HEK293 (cell line): ENCODE results near the gene RRP12.

Experiments used
- CTCF ChIA-PET: fragments of 350-600 bp; formaldehyde crosslinking; extraction: SDS; loops from one replicate; lab custom pipeline; 2021; ENCODE audit warnings: antibody characterized with exemption; lab: Yijun Ruan, JAX
- POLR2A ChIA-PET: fragments of 300-600 bp; formaldehyde crosslinking; extraction: SDS; loops from one replicate; lab custom pipeline; 2020; ENCODE audit warnings: antibody characterized with exemption, inconsistent platforms; lab: Yijun Ruan, JAX
- H3K27ac ChIP-seq: fragments of 200-500 bp; sonication (Bioruptor generic); 2 replicates; pipeline ENCODE4 v1.5.1; 2014; ENCODE audit warnings: low read depth, low read length, control low read depth, inconsistent platforms; ENCODE audit errors: extremely low read depth
- H3K36me3 ChIP-seq, 2 experiments: fragments of 200-500 bp in 1 of 2; sonication (Bioruptor generic) in 1 of 2; 1 replicate in 1 of 2; 2 replicates in 1 of 2; pipeline ENCODE4 v1.5.1; 2014 to 2017; ENCODE audit warnings: inconsistent platforms in 2 of 2, low read length in 2 of 2; ENCODE audit not compliant: control insufficient read depth in 2 of 2, insufficient read depth in 1 of 2
- H3K4me1 ChIP-seq: fragments of 200-500 bp; sonication (Bioruptor generic); 2 replicates; pipeline ENCODE4 v1.5.1; 2014; ENCODE audit warnings: mild to moderate bottlenecking, low read length, inconsistent platforms; ENCODE audit not compliant: control insufficient read depth, insufficient read depth
- H3K4me3 ChIP-seq: 2 replicates; pipeline ENCODE4 v1.5.1; 2011; ENCODE audit warnings: low read depth, mild to moderate bottlenecking, control low read depth, low read length, moderate library complexity
- H3K9me3 ChIP-seq: fragments of 200-500 bp; sonication (Bioruptor generic); 2 replicates; pipeline ENCODE4 v1.5.1; 2014; ENCODE audit warnings: low read depth, low read length, inconsistent platforms; ENCODE audit not compliant: control insufficient read depth, insufficient read depth
- FEZF1 ChIP-seq: fragments of 450-650 bp; formaldehyde crosslinking; IDR thresholded peaks from 2 replicates; pipeline ENCODE4 v1.5.1; 2016; ENCODE audit warnings: missing biosample characterization, missing genetic modification characterization
- GLI4 ChIP-seq: fragments of 450-650 bp; formaldehyde crosslinking; IDR thresholded peaks from 2 replicates; pipeline ENCODE4 v1.5.1; 2016; ENCODE audit warnings: missing biosample characterization, missing genetic modification characterization
- KLF10 ChIP-seq: fragments of 450-650 bp; IDR thresholded peaks from 2 replicates; pipeline ENCODE4 v1.5.1; 2018; ENCODE audit warnings: missing biosample characterization, mild to moderate bottlenecking, missing genetic modification characterization
- KLF17 ChIP-seq: fragments of 450-650 bp; formaldehyde crosslinking; IDR thresholded peaks from 2 replicates; pipeline ENCODE4 v1.5.1; 2016; ENCODE audit warnings: missing biosample characterization, missing genetic modification characterization
- OVOL3 ChIP-seq: fragments of 450-650 bp; formaldehyde crosslinking; IDR thresholded peaks from 2 replicates; pipeline ENCODE4 v1.5.1; 2016; ENCODE audit warnings: missing biosample characterization, missing genetic modification characterization
- ZBTB17 ChIP-seq: fragments of 450-650 bp; formaldehyde crosslinking; IDR thresholded peaks from 2 replicates; pipeline ENCODE4 v1.5.1; 2016; ENCODE audit warnings: missing biosample characterization, missing genetic modification characterization
- ZBTB7A ChIP-seq: fragments of 450-650 bp; formaldehyde crosslinking; IDR thresholded peaks from 2 replicates; pipeline ENCODE4 v1.5.1; 2016; ENCODE audit warnings: low read depth, missing biosample characterization, missing genetic modification characterization
- ZFHX2 ChIP-seq: fragments of 450-650 bp; formaldehyde crosslinking; conservative IDR thresholded peaks from 2 replicates; pipeline ENCODE4 v1.5.1; 2016; ENCODE audit warnings: missing biosample characterization, missing genetic modification characterization
- ZFP37 ChIP-seq: fragments of 450-650 bp; formaldehyde crosslinking; IDR thresholded peaks from 2 replicates; pipeline ENCODE4 v1.5.1; 2016; ENCODE audit warnings: missing biosample characterization, missing genetic modification characterization
- ZNF132 ChIP-seq: fragments of 450-650 bp; formaldehyde crosslinking; IDR thresholded peaks from 2 replicates; pipeline ENCODE4 v1.5.1; 2017; ENCODE audit warnings: missing biosample characterization, missing genetic modification characterization, borderline replicate concordance
- ZNF138 ChIP-seq: fragments of 450-650 bp; formaldehyde crosslinking; IDR thresholded peaks from 2 replicates; pipeline ENCODE4 v1.5.1; 2016; ENCODE audit warnings: missing biosample characterization, missing genetic modification characterization, borderline replicate concordance
- ZNF157 ChIP-seq: fragments of 450-650 bp; formaldehyde crosslinking; IDR thresholded peaks from 2 replicates; pipeline ENCODE4 v1.5.1; 2016; ENCODE audit warnings: missing biosample characterization, missing genetic modification characterization
- ZNF169 ChIP-seq: fragments of 450-650 bp; formaldehyde crosslinking; IDR thresholded peaks from 2 replicates; pipeline ENCODE4 v1.5.1; 2016; ENCODE audit warnings: missing biosample characterization, missing genetic modification characterization
- ZNF175 ChIP-seq: fragments of 450-650 bp; formaldehyde crosslinking; IDR thresholded peaks from 2 replicates; pipeline ENCODE4 v1.5.1; 2016; ENCODE audit warnings: missing biosample characterization, missing genetic modification characterization
- ZNF211 ChIP-seq: fragments of 450-650 bp; formaldehyde crosslinking; IDR thresholded peaks from 2 replicates; pipeline ENCODE4 v1.5.1; 2016; ENCODE audit warnings: low read depth, missing biosample characterization, missing genetic modification characterization
- ZNF239 ChIP-seq: fragments of 450-650 bp; formaldehyde crosslinking; IDR thresholded peaks from 2 replicates; pipeline ENCODE4 v1.5.1; 2016; ENCODE audit warnings: missing biosample characterization, missing genetic modification characterization
- ZNF302 ChIP-seq: fragments of 450-650 bp; formaldehyde crosslinking; IDR thresholded peaks from 2 replicates; pipeline ENCODE4 v1.5.1; 2016; ENCODE audit warnings: missing biosample characterization, missing genetic modification characterization, low read depth
- ZNF311 ChIP-seq: fragments of 450-650 bp; formaldehyde crosslinking; IDR thresholded peaks from 2 replicates; pipeline ENCODE4 v1.5.1; 2017; ENCODE audit warnings: missing biosample characterization, missing genetic modification characterization, borderline replicate concordance
- ZNF354C ChIP-seq: fragments of 450-650 bp; formaldehyde crosslinking; IDR thresholded peaks from 2 replicates; pipeline ENCODE4 v1.5.1; 2016; ENCODE audit warnings: missing biosample characterization, missing genetic modification characterization, low read depth, borderline replicate concordance
- ZNF394 ChIP-seq: fragments of 450-650 bp; formaldehyde crosslinking; IDR thresholded peaks from 2 replicates; pipeline ENCODE4 v1.5.1; 2016; ENCODE audit warnings: missing biosample characterization, missing genetic modification characterization, mild to moderate bottlenecking, moderate library complexity, borderline replicate concordance
- ZNF449 ChIP-seq: fragments of 450-650 bp; formaldehyde crosslinking; IDR thresholded peaks from 2 replicates; pipeline ENCODE4 v1.5.1; 2017; ENCODE audit warnings: missing biosample characterization, mild to moderate bottlenecking, missing genetic modification characterization, moderate library complexity
- ZNF548 ChIP-seq: fragments of 450-650 bp; formaldehyde crosslinking; IDR thresholded peaks from 2 replicates; pipeline ENCODE4 v1.5.1; 2016; ENCODE audit warnings: missing biosample characterization, missing genetic modification characterization
- ZNF571 ChIP-seq: fragments of 450-650 bp; formaldehyde crosslinking; IDR thresholded peaks from 2 replicates; pipeline ENCODE4 v1.5.0; 2017; ENCODE audit warnings: missing biosample characterization, missing genetic modification characterization
- ZNF600 ChIP-seq: fragments of 450-650 bp; formaldehyde crosslinking; IDR thresholded peaks from 2 replicates; pipeline ENCODE4 v1.5.1; 2016; ENCODE audit warnings: missing biosample characterization, missing genetic modification characterization
- ZNF654 ChIP-seq: fragments of 450-650 bp; formaldehyde crosslinking; IDR thresholded peaks from 2 replicates; pipeline ENCODE4 v1.5.1; 2016; ENCODE audit warnings: low read depth, missing biosample characterization, missing genetic modification characterization
- ZNF704 ChIP-seq: fragments of 450-650 bp; formaldehyde crosslinking; IDR thresholded peaks from 2 replicates; pipeline ENCODE4 v1.5.1; 2016; ENCODE audit warnings: missing biosample characterization, missing genetic modification characterization
- TF ChIP-seq, protein P1 (sequence below): fragments of 450-650 bp; formaldehyde crosslinking; IDR thresholded peaks from 2 replicates; pipeline ENCODE4 v1.5.1; 2016; ENCODE audit warnings: missing biosample characterization, missing genetic modification characterization
- TF ChIP-seq, protein P2 (sequence below): fragments of 450-650 bp; formaldehyde crosslinking; IDR thresholded peaks from 2 replicates; pipeline ENCODE4; 2016; ENCODE audit warnings: missing biosample characterization, missing genetic modification characterization
- TF ChIP-seq, protein P3 (sequence below): fragments of 450-650 bp; formaldehyde crosslinking; IDR thresholded peaks from 2 replicates; pipeline ENCODE4 v1.5.1; 2016; ENCODE audit warnings: missing biosample characterization, missing genetic modification characterization

RRP12 gene

GRCh38 chr10:97307441-97307840, 93.7 kb downstream of the RRP12 start:
- POLR2A ChIA-PET = interaction anchor here (0.7 kb wide), 1 partner anchor 21 kb away, joined by 3 read pairs; no protein-coding TSS in a partner anchor
- no peaks in the 10 kb centered on the region for H3K9me3 ChIP-seq
- no peak overlapping the region for H3K4me3 ChIP-seq
- no peaks in the 10 kb centered on the region for H3K36me3 ChIP-seq
- H3K4me1 ChIP-seq = no peaks in the 10 kb centered on the region
- CTCF ChIA-PET = no interaction called here
- H3K27ac ChIP-seq = no peak overlapping the region
- TF ChIP-seq, protein P1, sequence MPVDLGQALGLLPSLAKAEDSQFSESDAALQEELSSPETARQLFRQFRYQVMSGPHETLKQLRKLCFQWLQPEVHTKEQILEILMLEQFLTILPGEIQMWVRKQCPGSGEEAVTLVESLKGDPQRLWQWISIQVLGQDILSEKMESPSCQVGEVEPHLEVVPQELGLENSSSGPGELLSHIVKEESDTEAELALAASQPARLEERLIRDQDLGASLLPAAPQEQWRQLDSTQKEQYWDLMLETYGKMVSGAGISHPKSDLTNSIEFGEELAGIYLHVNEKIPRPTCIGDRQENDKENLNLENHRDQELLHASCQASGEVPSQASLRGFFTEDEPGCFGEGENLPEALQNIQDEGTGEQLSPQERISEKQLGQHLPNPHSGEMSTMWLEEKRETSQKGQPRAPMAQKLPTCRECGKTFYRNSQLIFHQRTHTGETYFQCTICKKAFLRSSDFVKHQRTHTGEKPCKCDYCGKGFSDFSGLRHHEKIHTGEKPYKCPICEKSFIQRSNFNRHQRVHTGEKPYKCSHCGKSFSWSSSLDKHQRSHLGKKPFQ (tag by site-specific recombination) = no peak
- TF ChIP-seq ZNF548 (tag by site-specific recombination) (no peak), KLF10 (tag by site-specific recombination) (no peak), FEZF1 (tag by site-specific recombination) (no peak), ZNF169 (tag by site-specific recombination) (no peak), ZBTB17 (0 out of 2 replicates have a peak, but pooled peaks have one; percentile 12), ZNF449 (tag by site-specific recombination) (peak; percentile 90), OVOL3 (tag by site-specific recombination) (no peak), ZNF354C (tag by site-specific recombination) (no peak), ZFHX2 (peak; percentile 89), ZNF600 (no peak), ZNF239 (tag by site-specific recombination) (no peak), KLF17 (tag by site-specific recombination) (no peak), ZNF138 (tag by site-specific recombination) (no peak), ZNF311 (tag by site-specific recombination) (no peak), ZNF704 (tag by site-specific recombination) (no peak), ZBTB7A (tag by site-specific recombination) (no peak), ZNF302 (tag by site-specific recombination) (no peak), ZNF394 (tag by site-specific recombination) (no peak), ZNF132 (no peak), ZNF157 (no peak), ZNF571 (no peak), ZNF211 (no peak), GLI4 (tag by site-specific recombination) (no peak), ZNF654 (tag by site-specific recombination) (no peak), ZNF175 (tag by site-specific recombination) (no peak), ZFP37 (tag by site-specific recombination) (no peak)
- TF ChIP-seq, protein P2, sequence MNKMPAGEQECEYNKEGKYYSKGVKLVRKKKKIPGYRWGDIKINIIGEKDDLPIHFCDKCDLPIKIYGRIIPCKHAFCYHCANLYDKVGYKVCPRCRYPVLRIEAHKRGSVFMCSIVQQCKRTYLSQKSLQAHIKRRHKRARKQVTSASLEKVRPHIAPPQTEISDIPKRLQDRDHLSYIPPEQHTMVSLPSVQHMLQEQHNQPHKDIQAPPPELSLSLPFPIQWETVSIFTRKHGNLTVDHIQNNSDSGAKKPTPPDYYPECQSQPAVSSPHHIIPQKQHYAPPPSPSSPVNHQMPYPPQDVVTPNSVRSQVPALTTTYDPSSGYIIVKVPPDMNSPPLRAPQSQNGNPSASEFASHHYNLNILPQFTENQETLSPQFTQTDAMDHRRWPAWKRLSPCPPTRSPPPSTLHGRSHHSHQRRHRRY (tag by site-specific recombination) = no peak
- TF ChIP-seq, protein P3, sequence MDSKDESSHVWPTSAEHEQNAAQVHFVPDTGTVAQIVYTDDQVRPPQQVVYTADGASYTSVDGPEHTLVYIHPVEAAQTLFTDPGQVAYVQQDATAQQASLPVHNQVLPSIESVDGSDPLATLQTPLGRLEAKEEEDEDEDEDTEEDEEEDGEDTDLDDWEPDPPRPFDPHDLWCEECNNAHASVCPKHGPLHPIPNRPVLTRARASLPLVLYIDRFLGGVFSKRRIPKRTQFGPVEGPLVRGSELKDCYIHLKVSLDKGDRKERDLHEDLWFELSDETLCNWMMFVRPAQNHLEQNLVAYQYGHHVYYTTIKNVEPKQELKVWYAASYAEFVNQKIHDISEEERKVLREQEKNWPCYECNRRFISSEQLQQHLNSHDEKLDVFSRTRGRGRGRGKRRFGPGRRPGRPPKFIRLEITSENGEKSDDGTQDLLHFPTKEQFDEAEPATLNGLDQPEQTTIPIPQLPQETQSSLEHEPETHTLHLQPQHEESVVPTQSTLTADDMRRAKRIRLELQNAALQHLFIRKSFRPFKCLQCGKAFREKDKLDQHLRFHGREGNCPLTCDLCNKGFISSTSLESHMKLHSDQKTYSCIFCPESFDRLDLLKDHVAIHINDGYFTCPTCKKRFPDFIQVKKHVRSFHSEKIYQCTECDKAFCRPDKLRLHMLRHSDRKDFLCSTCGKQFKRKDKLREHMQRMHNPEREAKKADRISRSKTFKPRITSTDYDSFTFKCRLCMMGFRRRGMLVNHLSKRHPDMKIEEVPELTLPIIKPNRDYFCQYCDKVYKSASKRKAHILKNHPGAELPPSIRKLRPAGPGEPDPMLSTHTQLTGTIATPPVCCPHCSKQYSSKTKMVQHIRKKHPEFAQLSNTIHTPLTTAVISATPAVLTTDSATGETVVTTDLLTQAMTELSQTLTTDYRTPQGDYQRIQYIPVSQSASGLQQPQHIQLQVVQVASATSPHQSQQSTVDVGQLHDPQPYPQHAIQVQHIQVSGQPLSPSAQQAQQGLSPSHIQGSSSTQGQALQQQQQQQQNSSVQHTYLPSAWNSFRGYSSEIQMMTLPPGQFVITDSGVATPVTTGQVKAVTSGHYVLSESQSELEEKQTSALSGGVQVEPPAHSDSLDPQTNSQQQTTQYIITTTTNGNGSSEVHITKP (tag by site-specific recombination) = peak; percentile 92
